ENCODE data around the gene IFNL1.

DNA sequence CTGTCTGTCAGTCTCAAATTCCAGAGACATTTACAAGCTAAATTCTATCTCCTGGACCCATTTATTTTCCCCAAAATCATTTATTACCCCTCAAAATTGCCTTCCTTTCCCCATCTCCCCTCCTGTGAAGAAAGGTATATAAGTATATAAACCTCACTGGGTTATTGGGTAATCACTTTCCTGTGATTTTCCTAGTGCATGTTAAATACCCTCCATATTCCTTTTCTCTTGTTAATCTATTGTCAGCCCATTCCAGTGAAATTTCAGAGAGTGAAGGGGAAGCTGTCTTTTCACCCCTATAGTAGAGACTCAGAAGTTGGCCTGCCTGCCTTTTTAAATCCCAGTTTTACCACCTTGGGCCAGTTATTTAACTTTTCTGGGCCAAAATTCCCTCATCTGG is 9.9 kb downstream of the IFNL1 start:
- TF ChIP-seq, protein P1, sequence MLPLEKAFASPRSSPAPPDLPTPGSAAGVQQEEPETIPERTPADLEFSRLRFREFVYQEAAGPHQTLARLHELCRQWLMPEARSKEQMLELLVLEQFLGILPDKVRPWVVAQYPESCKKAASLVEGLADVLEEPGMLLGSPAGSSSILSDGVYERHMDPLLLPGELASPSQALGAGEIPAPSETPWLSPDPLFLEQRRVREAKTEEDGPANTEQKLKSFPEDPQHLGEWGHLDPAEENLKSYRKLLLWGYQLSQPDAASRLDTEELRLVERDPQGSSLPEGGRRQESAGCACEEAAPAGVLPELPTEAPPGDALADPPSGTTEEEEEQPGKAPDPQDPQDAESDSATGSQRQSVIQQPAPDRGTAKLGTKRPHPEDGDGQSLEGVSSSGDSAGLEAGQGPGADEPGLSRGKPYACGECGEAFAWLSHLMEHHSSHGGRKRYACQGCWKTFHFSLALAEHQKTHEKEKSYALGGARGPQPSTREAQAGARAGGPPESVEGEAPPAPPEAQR (CRISPR knock-in tag; IDR thresholded peaks at IDR 0.05): no peak
- TF ChIP-seq NR2C2 (CRISPR knock-in tag; IDR thresholded peaks at IDR 0.05) (no peak), CREB1 (CRISPR knock-in tag; IDR thresholded peaks at IDR 0.05) (no peak), ZNF317 (CRISPR knock-in tag; IDR thresholded peaks at IDR 0.05; ENCODE audit: borderline replicate concordance, low read depth) (no peak), FOXJ3 (CRISPR knock-in tag; IDR thresholded peaks at IDR 0.05; ENCODE audit: borderline replicate concordance) (no peak)
- TF ChIP-seq, protein P2, sequence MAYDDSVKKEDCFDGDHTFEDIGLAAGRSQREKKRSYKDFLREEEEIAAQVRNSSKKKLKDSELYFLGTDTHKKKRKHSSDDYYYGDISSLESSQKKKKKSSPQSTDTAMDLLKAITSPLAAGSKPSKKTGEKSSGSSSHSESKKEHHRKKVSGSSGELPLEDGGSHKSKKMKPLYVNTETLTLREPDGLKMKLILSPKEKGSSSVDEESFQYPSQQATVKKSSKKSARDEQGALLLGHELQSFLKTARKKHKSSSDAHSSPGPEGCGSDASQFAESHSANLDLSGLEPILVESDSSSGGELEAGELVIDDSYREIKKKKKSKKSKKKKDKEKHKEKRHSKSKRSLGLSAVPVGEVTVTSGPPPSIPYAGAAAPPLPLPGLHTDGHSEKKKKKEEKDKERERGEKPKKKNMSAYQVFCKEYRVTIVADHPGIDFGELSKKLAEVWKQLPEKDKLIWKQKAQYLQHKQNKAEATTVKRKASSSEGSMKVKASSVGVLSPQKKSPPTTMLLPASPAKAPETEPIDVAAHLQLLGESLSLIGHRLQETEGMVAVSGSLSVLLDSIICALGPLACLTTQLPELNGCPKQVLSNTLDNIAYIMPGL (CRISPR knock-in tag; IDR thresholded peaks at IDR 0.05): no peak
- TF ChIP-seq, protein P3, sequence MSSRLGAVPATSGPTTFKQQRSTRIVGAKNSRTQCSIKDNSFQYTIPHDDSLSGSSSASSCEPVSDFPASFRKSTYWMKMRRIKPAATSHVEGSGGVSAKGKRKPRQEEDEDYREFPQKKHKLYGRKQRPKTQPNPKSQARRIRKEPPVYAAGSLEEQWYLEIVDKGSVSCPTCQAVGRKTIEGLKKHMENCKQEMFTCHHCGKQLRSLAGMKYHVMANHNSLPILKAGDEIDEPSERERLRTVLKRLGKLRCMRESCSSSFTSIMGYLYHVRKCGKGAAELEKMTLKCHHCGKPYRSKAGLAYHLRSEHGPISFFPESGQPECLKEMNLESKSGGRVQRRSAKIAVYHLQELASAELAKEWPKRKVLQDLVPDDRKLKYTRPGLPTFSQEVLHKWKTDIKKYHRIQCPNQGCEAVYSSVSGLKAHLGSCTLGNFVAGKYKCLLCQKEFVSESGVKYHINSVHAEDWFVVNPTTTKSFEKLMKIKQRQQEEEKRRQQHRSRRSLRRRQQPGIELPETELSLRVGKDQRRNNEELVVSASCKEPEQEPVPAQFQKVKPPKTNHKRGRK (CRISPR knock-in tag; IDR thresholded peaks at IDR 0.05; ENCODE audit: borderline replicate concordance): no peak
- TF ChIP-seq, protein P4, sequence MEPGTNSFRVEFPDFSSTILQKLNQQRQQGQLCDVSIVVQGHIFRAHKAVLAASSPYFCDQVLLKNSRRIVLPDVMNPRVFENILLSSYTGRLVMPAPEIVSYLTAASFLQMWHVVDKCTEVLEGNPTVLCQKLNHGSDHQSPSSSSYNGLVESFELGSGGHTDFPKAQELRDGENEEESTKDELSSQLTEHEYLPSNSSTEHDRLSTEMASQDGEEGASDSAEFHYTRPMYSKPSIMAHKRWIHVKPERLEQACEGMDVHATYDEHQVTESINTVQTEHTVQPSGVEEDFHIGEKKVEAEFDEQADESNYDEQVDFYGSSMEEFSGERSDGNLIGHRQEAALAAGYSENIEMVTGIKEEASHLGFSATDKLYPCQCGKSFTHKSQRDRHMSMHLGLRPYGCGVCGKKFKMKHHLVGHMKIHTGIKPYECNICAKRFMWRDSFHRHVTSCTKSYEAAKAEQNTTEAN (CRISPR knock-in tag; IDR thresholded peaks at IDR 0.05): no peak
- TF ChIP-seq, protein P5, sequence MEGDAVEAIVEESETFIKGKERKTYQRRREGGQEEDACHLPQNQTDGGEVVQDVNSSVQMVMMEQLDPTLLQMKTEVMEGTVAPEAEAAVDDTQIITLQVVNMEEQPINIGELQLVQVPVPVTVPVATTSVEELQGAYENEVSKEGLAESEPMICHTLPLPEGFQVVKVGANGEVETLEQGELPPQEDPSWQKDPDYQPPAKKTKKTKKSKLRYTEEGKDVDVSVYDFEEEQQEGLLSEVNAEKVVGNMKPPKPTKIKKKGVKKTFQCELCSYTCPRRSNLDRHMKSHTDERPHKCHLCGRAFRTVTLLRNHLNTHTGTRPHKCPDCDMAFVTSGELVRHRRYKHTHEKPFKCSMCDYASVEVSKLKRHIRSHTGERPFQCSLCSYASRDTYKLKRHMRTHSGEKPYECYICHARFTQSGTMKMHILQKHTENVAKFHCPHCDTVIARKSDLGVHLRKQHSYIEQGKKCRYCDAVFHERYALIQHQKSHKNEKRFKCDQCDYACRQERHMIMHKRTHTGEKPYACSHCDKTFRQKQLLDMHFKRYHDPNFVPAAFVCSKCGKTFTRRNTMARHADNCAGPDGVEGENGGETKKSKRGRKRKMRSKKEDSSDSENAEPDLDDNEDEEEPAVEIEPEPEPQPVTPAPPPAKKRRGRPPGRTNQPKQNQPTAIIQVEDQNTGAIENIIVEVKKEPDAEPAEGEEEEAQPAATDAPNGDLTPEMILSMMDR (IDR thresholded peaks at IDR 0.05): no peak
- TF ChIP-seq, protein P6, sequence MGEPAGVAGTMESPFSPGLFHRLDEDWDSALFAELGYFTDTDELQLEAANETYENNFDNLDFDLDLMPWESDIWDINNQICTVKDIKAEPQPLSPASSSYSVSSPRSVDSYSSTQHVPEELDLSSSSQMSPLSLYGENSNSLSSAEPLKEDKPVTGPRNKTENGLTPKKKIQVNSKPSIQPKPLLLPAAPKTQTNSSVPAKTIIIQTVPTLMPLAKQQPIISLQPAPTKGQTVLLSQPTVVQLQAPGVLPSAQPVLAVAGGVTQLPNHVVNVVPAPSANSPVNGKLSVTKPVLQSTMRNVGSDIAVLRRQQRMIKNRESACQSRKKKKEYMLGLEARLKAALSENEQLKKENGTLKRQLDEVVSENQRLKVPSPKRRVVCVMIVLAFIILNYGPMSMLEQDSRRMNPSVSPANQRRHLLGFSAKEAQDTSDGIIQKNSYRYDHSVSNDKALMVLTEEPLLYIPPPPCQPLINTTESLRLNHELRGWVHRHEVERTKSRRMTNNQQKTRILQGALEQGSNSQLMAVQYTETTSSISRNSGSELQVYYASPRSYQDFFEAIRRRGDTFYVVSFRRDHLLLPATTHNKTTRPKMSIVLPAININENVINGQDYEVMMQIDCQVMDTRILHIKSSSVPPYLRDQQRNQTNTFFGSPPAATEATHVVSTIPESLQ (CRISPR knock-in tag; IDR thresholded peaks at IDR 0.05): no peak
- TF ChIP-seq, protein P7, sequence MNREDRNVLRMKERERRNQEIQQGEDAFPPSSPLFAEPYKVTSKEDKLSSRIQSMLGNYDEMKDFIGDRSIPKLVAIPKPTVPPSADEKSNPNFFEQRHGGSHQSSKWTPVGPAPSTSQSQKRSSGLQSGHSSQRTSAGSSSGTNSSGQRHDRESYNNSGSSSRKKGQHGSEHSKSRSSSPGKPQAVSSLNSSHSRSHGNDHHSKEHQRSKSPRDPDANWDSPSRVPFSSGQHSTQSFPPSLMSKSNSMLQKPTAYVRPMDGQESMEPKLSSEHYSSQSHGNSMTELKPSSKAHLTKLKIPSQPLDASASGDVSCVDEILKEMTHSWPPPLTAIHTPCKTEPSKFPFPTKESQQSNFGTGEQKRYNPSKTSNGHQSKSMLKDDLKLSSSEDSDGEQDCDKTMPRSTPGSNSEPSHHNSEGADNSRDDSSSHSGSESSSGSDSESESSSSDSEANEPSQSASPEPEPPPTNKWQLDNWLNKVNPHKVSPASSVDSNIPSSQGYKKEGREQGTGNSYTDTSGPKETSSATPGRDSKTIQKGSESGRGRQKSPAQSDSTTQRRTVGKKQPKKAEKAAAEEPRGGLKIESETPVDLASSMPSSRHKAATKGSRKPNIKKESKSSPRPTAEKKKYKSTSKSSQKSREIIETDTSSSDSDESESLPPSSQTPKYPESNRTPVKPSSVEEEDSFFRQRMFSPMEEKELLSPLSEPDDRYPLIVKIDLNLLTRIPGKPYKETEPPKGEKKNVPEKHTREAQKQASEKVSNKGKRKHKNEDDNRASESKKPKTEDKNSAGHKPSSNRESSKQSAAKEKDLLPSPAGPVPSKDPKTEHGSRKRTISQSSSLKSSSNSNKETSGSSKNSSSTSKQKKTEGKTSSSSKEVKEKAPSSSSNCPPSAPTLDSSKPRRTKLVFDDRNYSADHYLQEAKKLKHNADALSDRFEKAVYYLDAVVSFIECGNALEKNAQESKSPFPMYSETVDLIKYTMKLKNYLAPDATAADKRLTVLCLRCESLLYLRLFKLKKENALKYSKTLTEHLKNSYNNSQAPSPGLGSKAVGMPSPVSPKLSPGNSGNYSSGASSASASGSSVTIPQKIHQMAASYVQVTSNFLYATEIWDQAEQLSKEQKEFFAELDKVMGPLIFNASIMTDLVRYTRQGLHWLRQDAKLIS (CRISPR knock-in tag; IDR thresholded peaks at IDR 0.05; ENCODE audit: borderline replicate concordance): no peak

Measured in WTC11 (cell line).